ENCODE results near the gene KLF13.

Gene KLF13

GRCh38 chr15:31365655-31366127 lies 39.1 kb downstream of the KLF13 start:
- TF ChIP-seq POU2F2 (IDR thresholded peaks at IDR 0.05; ENCODE audit: low read depth, low read length) = peak; percentile 97
- TF ChIP-seq SPI1 (IDR thresholded peaks at IDR 0.05; ENCODE audit: low read depth, low read length) = no peak
- TF ChIP-seq TAF1 (IDR thresholded peaks at IDR 0.05; ENCODE audit: low read depth, low read length) = no peak
- TF ChIP-seq POLR2AphosphoS5 (IDR thresholded peaks at IDR 0.05; ENCODE audit: low read depth, low read length) = 0 out of 2 replicates have a peak, but pooled peaks have one; percentile 14
- TF ChIP-seq POLR2A (IDR thresholded peaks at IDR 0.05; ENCODE audit: low read depth, low read length) = 0 out of 2 replicates have a peak, but pooled peaks have one; percentile 23
- no peak for TF ChIP-seq PAX5 (IDR thresholded peaks at IDR 0.05; ENCODE audit: insufficient read depth, low read length, severe bottlenecking)
- FAIRE-seq (peak; percentile 98), DNase-seq (ENCODE audit: insufficient read length, low spot score) (peak; percentile 76)

- DNase-seq (ENCODE audit: insufficient read length, low spot score) (no peak), FAIRE-seq (no peak)
- TF ChIP-seq POU2F2 (IDR thresholded peaks at IDR 0.05; ENCODE audit: low read depth, low read length) (no peak), SPI1 (IDR thresholded peaks at IDR 0.05; ENCODE audit: low read depth, low read length) (no peak)
These were observed 39.6 kb downstream of the KLF13 start for GRCh38 chr15:31366169-31366734.

- DNase-seq (ENCODE audit: insufficient read length, low spot score) (no peak), FAIRE-seq (no peak)
These were observed 40.5 kb downstream of the KLF13 start for GRCh38 chr15:31367021-31367729.

GRCh38 chr15:31367730-31368344 lies 41.2 kb downstream of the KLF13 start:
- FAIRE-seq (peak; percentile 13), DNase-seq (ENCODE audit: insufficient read length, low spot score) (no peak)
- TF ChIP-seq POU2F2 (IDR thresholded peaks at IDR 0.05; ENCODE audit: low read depth, low read length) (no peak), PAX5 (IDR thresholded peaks at IDR 0.05; ENCODE audit: insufficient read depth, low read length, severe bottlenecking) (no peak), POLR2A (IDR thresholded peaks at IDR 0.05; ENCODE audit: low read depth, low read length) (no peak), POLR2AphosphoS5 (IDR thresholded peaks at IDR 0.05; ENCODE audit: low read depth, low read length) (no peak), SPI1 (IDR thresholded peaks at IDR 0.05; ENCODE audit: low read depth, low read length) (no peak), TAF1 (IDR thresholded peaks at IDR 0.05; ENCODE audit: low read depth, low read length) (no peak)

More at GRCh38 chr15:31367021-31367729, 40.5 kb downstream of the KLF13 start:
- no peak for TF ChIP-seq POU2F2 (IDR thresholded peaks at IDR 0.05; ENCODE audit: low read depth, low read length)
- no peak for TF ChIP-seq TAF1 (IDR thresholded peaks at IDR 0.05; ENCODE audit: low read depth, low read length)
- no peak for TF ChIP-seq POLR2A (IDR thresholded peaks at IDR 0.05; ENCODE audit: low read depth, low read length)
- TF ChIP-seq POLR2AphosphoS5 (IDR thresholded peaks at IDR 0.05; ENCODE audit: low read depth, low read length) = no peak
- no peak for TF ChIP-seq SPI1 (IDR thresholded peaks at IDR 0.05; ENCODE audit: low read depth, low read length)
- TF ChIP-seq PAX5 (IDR thresholded peaks at IDR 0.05; ENCODE audit: insufficient read depth, low read length, severe bottlenecking) = no peak

DNA sequence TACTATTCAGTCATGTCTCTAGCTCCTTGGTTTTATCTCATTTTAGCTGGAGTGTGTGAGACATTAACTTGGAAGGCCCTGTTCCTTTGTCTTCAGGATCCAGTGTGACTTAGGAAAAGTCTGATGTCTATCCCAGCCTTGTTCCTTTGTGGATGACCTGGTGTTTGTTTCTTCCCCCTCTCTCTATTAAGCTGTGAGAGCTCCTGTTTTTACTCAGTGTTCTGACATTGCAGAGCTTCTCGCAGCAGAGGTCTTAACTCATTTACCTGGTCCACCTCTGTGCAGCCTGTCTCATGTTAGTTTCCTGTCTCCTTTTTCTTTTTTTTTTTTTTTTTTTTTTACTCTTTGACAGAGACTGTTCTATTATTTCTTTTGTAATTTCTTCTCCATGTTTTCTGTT lies 43.1 kb downstream of the KLF13 start:
- DNase-seq (ENCODE audit: insufficient read length, low spot score) = no peak
- TF ChIP-seq POLR2A (IDR thresholded peaks at IDR 0.05; ENCODE audit: low read depth, low read length) (no peak), POLR2AphosphoS5 (IDR thresholded peaks at IDR 0.05; ENCODE audit: low read depth, low read length) (no peak), POU2F2 (IDR thresholded peaks at IDR 0.05; ENCODE audit: low read depth, low read length) (no peak), PAX5 (IDR thresholded peaks at IDR 0.05; ENCODE audit: insufficient read depth, low read length, severe bottlenecking) (no peak), TAF1 (IDR thresholded peaks at IDR 0.05; ENCODE audit: low read depth, low read length) (no peak), SPI1 (IDR thresholded peaks at IDR 0.05; ENCODE audit: low read depth, low read length) (no peak)
- peak; percentile 48 for FAIRE-seq

DNA sequence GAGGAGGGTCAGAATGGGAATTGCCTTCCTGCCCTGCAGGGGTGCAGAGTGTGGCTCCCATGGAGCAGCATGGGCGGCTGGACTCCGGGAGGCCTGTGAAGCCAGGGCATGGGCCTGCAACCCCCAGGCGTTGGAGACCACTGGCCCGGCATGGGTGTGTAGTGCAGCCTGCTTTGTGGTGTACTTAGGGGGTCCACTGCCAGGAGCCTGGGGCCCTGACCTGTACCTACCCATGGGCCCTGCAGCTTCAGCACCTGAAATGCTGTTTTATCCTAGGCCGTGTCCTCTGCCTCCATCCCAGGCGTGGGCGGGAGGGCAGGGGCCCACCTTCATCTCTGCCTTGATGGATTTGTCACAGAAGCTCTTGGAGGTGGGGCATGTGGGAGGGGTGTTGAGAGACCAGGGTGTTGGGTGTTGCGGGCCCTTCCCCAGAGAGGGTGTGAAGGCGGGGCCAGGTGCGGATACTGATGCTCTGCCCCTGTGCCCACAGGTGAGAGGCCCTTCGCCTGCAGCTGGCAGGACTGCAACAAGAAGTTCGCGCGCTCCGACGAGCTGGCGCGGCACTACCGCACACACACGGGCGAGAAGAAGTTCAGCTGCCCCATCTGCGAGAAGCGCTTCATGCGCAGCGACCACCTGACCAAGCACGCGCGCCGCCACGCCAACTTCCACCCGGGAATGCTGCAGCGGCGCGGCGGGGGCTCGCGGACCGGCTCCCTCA lies 45.0 kb downstream of the KLF13 start:
- DNase-seq (ENCODE audit: insufficient read length, low spot score) (no peak), FAIRE-seq (no peak)
- TF ChIP-seq PAX5 (IDR thresholded peaks at IDR 0.05; ENCODE audit: insufficient read depth, low read length, severe bottlenecking) = no peak
- no peak for TF ChIP-seq SPI1 (IDR thresholded peaks at IDR 0.05; ENCODE audit: low read depth, low read length)
- TF ChIP-seq TAF1 (IDR thresholded peaks at IDR 0.05; ENCODE audit: low read depth, low read length) = no peak
- TF ChIP-seq POU2F2 (IDR thresholded peaks at IDR 0.05; ENCODE audit: low read depth, low read length) = no peak
- TF ChIP-seq POLR2A (IDR thresholded peaks at IDR 0.05; ENCODE audit: low read depth, low read length) = no peak
- TF ChIP-seq POLR2AphosphoS5 (IDR thresholded peaks at IDR 0.05; ENCODE audit: low read depth, low read length) = no peak

DNA sequence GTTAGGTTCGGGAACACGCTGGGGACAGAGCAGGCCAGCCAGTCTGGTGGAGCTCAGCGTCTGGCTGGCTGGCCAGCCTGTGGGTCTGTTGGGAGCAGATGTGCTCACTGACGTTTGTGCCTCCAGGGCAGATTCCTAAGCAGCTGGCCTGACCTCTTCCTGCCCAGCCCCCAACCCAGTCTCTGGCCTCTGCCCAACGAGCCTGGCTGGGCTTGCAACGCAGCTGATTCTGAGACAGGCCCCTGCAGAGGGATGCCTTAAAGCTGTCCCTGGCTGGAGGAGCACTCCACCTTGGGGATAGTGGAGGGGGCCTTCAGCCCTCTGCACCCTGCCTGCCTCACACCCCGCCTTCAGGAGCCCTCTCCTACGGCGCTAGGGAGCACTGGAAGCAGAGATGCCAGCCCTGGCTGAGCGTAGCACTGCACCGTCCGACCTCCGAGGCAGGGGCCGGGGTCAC lies 46.0 kb downstream of the KLF13 start:
- DNase-seq (ENCODE audit: insufficient read length, low spot score) (no peak), FAIRE-seq (no peak)
- no peak for TF ChIP-seq SPI1 (IDR thresholded peaks at IDR 0.05; ENCODE audit: low read depth, low read length)
- TF ChIP-seq POLR2A (IDR thresholded peaks at IDR 0.05; ENCODE audit: low read depth, low read length) = no peak
- no peak for TF ChIP-seq PAX5 (IDR thresholded peaks at IDR 0.05; ENCODE audit: insufficient read depth, low read length, severe bottlenecking)

DNA sequence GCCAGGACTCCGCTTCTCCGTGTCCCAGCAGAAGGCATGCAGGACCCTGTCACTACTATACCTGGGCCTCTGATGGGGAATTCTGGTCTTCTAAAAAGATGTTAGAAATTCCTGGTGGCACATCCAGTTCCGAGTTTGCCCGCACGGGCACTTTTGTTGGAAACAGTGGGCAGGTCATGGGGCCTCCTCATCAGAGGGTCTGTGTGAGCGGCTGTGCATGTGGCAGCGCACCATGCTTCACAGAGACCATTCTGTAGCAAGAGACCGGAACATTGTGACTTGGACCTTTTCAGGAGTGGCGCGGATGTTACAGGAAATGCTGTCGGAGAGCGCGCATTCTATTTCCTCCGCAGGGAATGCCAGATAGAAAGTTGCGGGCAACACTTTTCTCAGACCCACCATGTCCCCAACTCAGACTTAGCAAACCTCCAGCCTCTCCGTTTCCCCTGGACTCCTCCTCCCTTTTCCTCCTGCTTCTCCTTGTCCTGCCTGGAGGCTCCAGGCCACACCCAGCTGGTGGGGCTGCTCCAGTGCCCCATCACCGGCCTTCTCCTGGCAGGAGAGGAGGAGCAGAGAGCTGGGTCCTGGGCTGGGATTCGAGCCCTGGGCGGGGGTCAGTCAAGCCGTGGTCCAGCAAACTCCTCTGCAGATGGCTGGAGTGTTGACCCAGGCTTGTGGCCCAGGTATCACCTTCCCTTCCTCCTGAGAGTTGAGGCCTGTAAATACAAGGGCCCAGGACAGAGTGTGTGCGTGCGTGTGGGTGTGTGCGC lies 46.6 kb downstream of the KLF13 start:
- FAIRE-seq = no peak
- TF ChIP-seq SPI1 (IDR thresholded peaks at IDR 0.05; ENCODE audit: low read depth, low read length) (no peak), PAX5 (IDR thresholded peaks at IDR 0.05; ENCODE audit: insufficient read depth, low read length, severe bottlenecking) (no peak), POLR2A (IDR thresholded peaks at IDR 0.05; ENCODE audit: low read depth, low read length) (no peak), POLR2AphosphoS5 (IDR thresholded peaks at IDR 0.05; ENCODE audit: low read depth, low read length) (no peak), TAF1 (IDR thresholded peaks at IDR 0.05; ENCODE audit: low read depth, low read length) (no peak), POU2F2 (IDR thresholded peaks at IDR 0.05; ENCODE audit: low read depth, low read length) (no peak)

More for the DNA sequence above, 46.6 kb downstream of the KLF13 start:
- DNase-seq (ENCODE audit: insufficient read length, low spot score) = no peak
